GM10248 (cell line): ENCODE results near the gene LIN7B.

Experiments used
- CTCF ChIA-PET: fragments of 300-600 bp; sonication (Branson Sonifier 250); formaldehyde crosslinking; extraction: SDS; loops from one replicate; lab custom pipeline; 2021; ENCODE audit warnings: antibody characterized with exemption; lab: Yijun Ruan, JAX
- POLR2A ChIA-PET: fragments of 350-650 bp; sonication (Branson Sonifier 250); formaldehyde crosslinking; extraction: SDS; loops from one replicate; lab custom pipeline; 2020; ENCODE audit warnings: antibody characterized with exemption; lab: Yijun Ruan, JAX
- DNase-seq: peaks from one replicate; pipeline ENCODE4 v3.0.0; 2012; ENCODE audit errors: extremely low spot score
- TF ChIP-seq, protein P1 (sequence below): IDR thresholded peaks from 2 replicates; pipeline ENCODE4 v1.5.1; 2012; ENCODE audit warnings: mild to moderate bottlenecking, low read depth; ENCODE audit errors: extremely low read depth, missing control alignments, control extremely low read depth

LIN7B gene

DNA sequence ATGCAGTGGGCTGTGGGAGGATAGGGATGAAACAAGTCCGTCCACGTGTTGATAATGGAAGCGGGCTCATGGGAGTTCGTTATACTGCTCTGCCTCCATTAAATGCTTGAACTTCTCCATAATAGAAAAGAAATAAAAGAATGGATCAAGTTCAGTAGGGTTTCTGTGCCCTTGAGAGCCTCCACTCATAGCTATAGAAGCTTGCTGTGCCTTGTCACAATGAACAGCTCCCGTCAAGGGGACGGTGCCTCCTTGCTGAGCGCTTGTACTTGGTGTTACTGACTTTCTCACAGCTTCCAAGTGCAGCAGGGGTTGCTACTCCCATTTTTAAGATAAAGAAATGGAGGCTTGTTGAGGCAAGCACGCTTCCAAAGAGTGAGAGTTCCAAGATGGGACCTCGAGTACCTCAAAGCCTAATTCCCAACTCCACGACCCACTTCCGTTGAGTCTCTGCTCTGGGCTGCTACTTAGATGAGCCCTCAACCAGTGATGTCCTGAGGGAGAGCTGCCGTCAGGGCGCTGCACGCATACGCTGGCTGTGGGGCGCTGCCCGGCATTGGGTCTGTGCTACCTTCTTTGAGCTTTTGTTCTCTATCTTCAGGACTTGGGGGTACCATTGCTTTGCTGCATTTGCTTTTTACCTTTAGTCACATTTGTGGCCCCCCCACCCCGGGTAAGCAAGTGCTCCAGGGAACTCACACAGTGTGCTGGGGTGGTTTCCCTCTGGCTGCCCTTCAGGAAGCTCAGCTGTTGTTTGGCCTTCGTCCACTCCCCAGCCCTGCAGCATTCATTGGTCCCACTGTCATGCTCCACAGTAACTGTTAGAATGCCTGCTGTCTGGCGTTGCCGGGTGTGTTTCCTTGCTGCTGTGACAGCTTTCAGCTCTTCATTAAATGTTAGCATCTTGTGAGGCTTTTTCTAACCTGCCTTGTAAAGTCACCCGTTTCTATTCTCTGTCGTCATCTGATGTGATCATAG is 19.4 kb upstream of the LIN7B start:
- POLR2A ChIA-PET: interaction anchor here (0.7 to 1.4 kb wide), 2 partner anchors 76 to 129 kb away, joined by 3 to 6 read pairs; no protein-coding TSS in a partner anchor
- TF ChIP-seq, protein P1, sequence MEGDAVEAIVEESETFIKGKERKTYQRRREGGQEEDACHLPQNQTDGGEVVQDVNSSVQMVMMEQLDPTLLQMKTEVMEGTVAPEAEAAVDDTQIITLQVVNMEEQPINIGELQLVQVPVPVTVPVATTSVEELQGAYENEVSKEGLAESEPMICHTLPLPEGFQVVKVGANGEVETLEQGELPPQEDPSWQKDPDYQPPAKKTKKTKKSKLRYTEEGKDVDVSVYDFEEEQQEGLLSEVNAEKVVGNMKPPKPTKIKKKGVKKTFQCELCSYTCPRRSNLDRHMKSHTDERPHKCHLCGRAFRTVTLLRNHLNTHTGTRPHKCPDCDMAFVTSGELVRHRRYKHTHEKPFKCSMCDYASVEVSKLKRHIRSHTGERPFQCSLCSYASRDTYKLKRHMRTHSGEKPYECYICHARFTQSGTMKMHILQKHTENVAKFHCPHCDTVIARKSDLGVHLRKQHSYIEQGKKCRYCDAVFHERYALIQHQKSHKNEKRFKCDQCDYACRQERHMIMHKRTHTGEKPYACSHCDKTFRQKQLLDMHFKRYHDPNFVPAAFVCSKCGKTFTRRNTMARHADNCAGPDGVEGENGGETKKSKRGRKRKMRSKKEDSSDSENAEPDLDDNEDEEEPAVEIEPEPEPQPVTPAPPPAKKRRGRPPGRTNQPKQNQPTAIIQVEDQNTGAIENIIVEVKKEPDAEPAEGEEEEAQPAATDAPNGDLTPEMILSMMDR: no peak
- CTCF ChIA-PET: interaction anchor here (1.0 to 6.6 kb wide), 7 partner anchors 11 to 325 kb away, joined by 3 to 81 read pairs (median 5); partner anchors contain the start of gene LIN7B
- DNase-seq: no peak

DNA sequence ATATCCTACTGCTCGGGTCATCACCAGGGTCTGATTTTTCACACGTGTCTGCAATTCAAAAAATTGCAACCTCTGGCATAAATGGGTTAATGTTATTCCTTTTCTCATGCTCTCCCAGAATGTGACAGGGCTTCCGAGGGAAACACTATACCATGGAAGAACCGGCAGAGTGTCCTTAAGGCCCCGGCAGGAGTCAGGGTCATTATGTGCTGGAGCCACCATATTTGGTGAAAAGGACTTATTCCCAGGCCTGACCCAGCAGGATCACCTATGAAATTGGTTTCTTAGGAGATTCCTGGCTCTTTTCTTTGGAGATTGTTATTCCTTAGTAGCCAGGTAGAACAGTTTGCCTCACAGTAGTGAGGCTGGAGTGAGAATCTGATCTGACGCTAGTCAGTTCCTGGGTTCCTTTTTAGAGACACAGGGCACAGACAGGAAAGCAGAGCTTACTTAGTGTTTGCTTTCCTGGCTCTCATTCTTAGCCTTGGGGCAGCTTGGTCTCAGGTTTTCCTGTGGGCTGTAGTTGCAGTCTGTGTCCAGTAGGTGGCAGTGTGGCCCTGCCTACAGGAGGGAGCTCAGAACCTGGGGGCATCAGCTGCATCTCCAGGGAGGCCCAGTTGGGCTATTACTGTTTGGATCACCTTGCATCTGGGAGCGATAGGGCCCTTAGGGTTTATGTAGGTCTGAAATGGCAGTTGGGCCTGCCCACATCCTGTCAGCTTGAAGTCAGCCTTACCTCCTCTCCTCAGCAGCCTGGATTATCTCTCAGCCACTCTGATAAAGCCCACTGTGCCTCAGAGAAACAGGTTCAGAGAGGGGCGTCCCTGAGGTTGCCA is 16.5 kb upstream of the LIN7B start:
- TF ChIP-seq, protein P1: peak; percentile 97
- ChIA-PET POLR2A (interaction anchor here (0.6 to 0.9 kb wide), 3 partner anchors 16 to 110 kb away, joined by 6 to 7 read pairs (median 6); partner anchors contain the start of gene LIN7B), CTCF (interaction anchor here (0.6 to 6.6 kb wide), 53 partner anchors 9 to 317 kb away, joined by 3 to 81 read pairs (median 5); partner anchors contain the start of genes CGB2, CGB7, GYS1 and HRC)
- peak; percentile 82 for DNase-seq

DNA sequence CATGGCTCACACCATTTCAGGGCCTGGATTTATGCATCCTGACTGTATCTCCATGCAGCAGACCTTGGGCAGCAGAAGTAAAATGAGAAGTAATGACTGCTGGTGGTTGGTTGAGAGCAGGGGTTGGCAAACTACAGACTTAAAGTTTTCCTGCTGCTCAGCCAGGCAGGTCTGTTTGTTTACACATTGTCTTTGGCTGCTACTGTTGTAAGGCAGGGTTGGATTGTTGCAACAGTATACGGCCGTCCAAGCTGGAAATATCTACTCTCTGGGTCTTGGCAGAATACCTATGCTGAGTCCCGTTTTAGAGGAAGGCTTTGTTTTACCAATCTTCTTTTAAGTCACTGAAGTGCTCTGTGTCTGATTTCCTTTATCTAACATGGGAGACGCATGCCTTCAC is 15.4 kb upstream of the LIN7B start:
- POLR2A ChIA-PET: no interaction called here
- no peak for DNase-seq

DNA sequence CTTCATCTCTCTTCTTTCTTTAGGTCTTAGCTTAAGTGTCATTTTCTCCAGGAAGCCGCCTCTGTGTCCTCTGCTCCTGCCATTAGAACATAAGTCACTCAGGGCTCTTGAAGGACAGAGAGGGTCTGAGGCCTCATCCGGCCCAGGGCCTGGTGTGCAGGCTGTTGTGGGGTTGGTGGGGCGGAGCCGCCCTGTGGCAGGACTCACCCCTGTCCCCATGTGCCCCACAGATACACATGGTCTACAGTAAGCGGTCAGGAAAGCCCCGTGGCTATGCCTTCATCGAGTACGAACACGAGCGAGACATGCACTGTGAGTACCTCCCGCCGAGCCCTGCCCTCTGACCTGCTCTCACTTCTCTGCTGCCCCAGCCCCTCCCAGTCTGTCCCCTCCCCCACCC is 13.0 kb upstream of the LIN7B start:
- TF ChIP-seq, protein P1: no peak
- CTCF ChIA-PET: interaction anchor here (4.9 kb wide), 1 partner anchor 14 kb away, joined by 37 read pairs; the partner anchor contains the start of gene LIN7B
- POLR2A ChIA-PET: interaction anchor here (0.9 kb wide), 1 partner anchor 14 kb away, joined by 3 read pairs; no protein-coding TSS in a partner anchor
- no peak for DNase-seq

More for the DNA sequence above, 15.4 kb upstream of the LIN7B start:
- TF ChIP-seq, protein P1: no peak
- CTCF ChIA-PET: interaction anchor here (0.9 to 6.6 kb wide), 19 partner anchors 8 to 289 kb away, joined by 3 to 81 read pairs (median 10); partner anchors contain the start of genes CGB7 and LIN7B

DNA sequence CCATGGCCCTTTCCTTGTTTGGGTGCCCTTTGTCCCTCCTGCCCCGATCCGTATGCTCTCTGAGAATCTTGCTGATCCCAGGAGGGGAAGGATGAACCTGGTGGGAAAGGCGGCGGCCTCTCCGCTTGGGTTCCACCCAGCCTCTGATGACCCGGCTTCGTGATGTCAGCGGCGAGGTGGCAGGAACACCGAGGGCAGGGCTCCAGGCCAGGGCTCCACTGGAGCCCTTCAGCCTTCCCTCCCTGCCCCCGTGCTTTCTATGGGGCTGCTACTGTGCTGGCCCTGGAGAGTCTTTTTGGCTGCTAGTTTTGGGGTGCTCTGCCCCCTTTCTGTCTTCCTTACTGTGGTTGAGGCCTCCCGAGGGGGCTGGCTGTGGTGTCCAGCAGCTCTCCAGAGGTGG is 11.9 kb upstream of the LIN7B start:
- POLR2A ChIA-PET: no interaction called here
- no peak for DNase-seq
- TF ChIP-seq, protein P1: no peak
- CTCF ChIA-PET: no interaction called here
